ENCODE results near the gene MTERF1.

MTERF1 gene

DNA sequence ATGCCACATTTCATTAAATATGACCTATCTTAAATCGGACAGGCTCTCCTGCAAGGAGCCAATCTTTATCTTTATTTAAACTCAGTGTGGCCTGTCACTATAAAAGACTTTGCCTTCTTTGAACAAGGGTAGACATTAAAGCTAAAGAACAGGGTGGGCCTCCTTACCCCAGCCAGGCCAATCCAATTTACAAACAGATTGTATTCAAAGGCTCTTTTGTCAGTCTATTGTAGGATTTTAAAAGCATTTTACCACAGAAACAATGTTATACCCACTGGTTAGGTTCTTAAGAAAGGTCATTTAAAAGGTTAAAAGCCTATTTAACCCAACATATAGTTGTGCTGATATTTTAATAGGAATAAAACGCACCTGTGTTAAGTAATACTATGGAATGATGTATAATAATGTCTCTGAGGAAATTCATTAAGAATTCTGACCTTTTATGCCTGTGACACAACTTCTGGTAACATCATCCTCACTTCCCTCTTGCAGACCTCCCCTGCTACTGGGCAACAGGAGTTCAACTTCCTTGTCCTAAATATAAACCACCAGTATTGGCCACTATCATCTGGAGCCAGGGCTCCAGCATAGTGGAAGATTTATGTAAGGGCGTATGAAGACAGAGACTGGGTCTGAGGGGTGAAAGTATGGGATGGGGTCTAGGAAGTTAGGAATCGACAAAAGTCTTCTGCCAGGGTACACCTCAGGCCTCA is 32.5 kb downstream of the MTERF1 start:
- no peak overlapping the region for H2BK5ac ChIP-seq (ENCODE audit: low read depth, low read length, poor library complexity)
- no peak overlapping the region for H4K12ac ChIP-seq (ENCODE audit: low read depth, low read length)
- no peaks in the 10 kb centered on the region for H3K79me1 ChIP-seq (ENCODE audit: low read length)
- no peaks in the 10 kb centered on the region for H3K36me3 ChIP-seq (ENCODE audit: control insufficient read depth in 1 of 2, insufficient read depth in 2 of 2, low read length in 2 of 2)
- no peak overlapping the region for H2AFZ ChIP-seq (ENCODE audit: insufficient read depth, low read length, poor library complexity)
- H4K8ac ChIP-seq (ENCODE audit: low read depth, low read length) = no peak overlapping the region
- no peak overlapping the region for H3K14ac ChIP-seq (ENCODE audit: low read length)
- H2AK5ac ChIP-seq (ENCODE audit: low read length) = no peak overlapping the region
- H4K91ac ChIP-seq (ENCODE audit: low read depth, low read length) = no peak overlapping the region
- H3K27ac ChIP-seq (ENCODE audit: low read depth, low read length) = no peak overlapping the region
- H3K9ac ChIP-seq (ENCODE audit: low read length) = no peak overlapping the region
- no peaks in the 10 kb centered on the region for H3K27me3 ChIP-seq (ENCODE audit: insufficient read depth, low read length)
- H3K4me2 ChIP-seq (ENCODE audit: low read length) = no peak overlapping the region
- H2BK120ac ChIP-seq (ENCODE audit: insufficient read depth, low read length, poor library complexity) = no peak overlapping the region
- no peak overlapping the region for H3K4ac ChIP-seq (ENCODE audit: low read depth, low read length)
- H3K9me3 ChIP-seq (ENCODE audit: insufficient read depth, low read depth, low read length) = peaks cover 3% of the 10 kb centered on the region
- no peaks in the 10 kb centered on the region for H3K79me2 ChIP-seq (ENCODE audit: control insufficient read depth, insufficient read depth, low read length, poor library complexity)
- no peak for DNase-seq
- no peak overlapping the region for H3K4me3 ChIP-seq (ENCODE audit: low read depth, low read length)
- no peak overlapping the region for H3K18ac ChIP-seq (ENCODE audit: low read length)
- no CpG with 5 or more reads among the region's 4 CpGs for WGBS (ENCODE audit: extremely low coverage, insufficient coverage, insufficient read length)
- H3K4me1 ChIP-seq (ENCODE audit: control insufficient read depth in 1 of 2, insufficient read depth in 2 of 2, low read length in 2 of 2) = peaks cover 2% of the 10 kb centered on the region in 2 experiments
- H3K23ac ChIP-seq (ENCODE audit: low read length) = no peak overlapping the region
- H2BK12ac ChIP-seq (ENCODE audit: low read length) = no peak overlapping the region

DNA sequence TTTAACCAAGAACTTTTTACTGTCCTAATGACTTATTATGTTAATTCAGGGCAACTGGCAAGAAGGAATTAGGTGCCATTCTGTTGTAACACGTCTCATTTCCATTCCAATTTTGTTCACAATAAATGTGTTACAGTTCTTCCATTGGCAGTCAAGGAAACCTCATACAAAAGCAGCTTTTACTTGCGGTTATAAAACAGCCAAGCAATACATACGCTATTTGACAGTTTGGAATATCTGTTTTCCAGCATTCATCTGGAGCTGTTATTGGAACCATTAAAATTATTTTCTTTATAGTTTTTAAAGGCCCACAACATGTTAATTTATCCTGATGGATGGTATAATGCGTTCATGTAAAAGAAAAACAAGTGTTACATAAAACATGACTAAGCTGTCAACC is 33.3 kb downstream of the MTERF1 start:
- Histone ChIP-seq H2BK120ac (ENCODE audit: insufficient read depth, low read length, poor library complexity) (no peak overlapping the region), H3K18ac (ENCODE audit: low read length) (no peak overlapping the region), H2AK5ac (ENCODE audit: low read length) (no peak overlapping the region), H3K27ac (ENCODE audit: low read depth, low read length) (no peak overlapping the region), H3K4me3 (ENCODE audit: low read depth, low read length) (no peak overlapping the region), H3K9ac (ENCODE audit: low read length) (no peak overlapping the region), H3K36me3 (ENCODE audit: control insufficient read depth in 1 of 2, insufficient read depth in 2 of 2, low read length in 2 of 2) (no peaks in the 10 kb centered on the region), H3K9me3 (ENCODE audit: insufficient read depth, low read depth, low read length) (peaks cover 6% of the 10 kb centered on the region), H3K4me1 (ENCODE audit: control insufficient read depth in 1 of 2, insufficient read depth in 2 of 2, low read length in 2 of 2) (peaks cover 2% of the 10 kb centered on the region in 2 experiments), H2BK5ac (ENCODE audit: low read depth, low read length, poor library complexity) (no peak overlapping the region), H4K12ac (ENCODE audit: low read depth, low read length) (no peak overlapping the region), H3K23ac (ENCODE audit: low read length) (no peak overlapping the region), H2BK12ac (ENCODE audit: low read length) (no peak overlapping the region), H3K4me2 (ENCODE audit: low read length) (no peak overlapping the region), H4K8ac (ENCODE audit: low read depth, low read length) (no peak overlapping the region), H3K79me1 (ENCODE audit: low read length) (no peaks in the 10 kb centered on the region), H2AFZ (ENCODE audit: insufficient read depth, low read length, poor library complexity) (no peak overlapping the region), H3K79me2 (ENCODE audit: control insufficient read depth, insufficient read depth, low read length, poor library complexity) (no peaks in the 10 kb centered on the region), H3K4ac (ENCODE audit: low read depth, low read length) (no peak overlapping the region), H3K27me3 (ENCODE audit: insufficient read depth, low read length) (no peaks in the 10 kb centered on the region), H4K91ac (ENCODE audit: low read depth, low read length) (no peak overlapping the region), H3K14ac (ENCODE audit: low read length) (no peak overlapping the region)
- WGBS (ENCODE audit: extremely low coverage, insufficient coverage, insufficient read length) = no CpG with 5 or more reads among the region's 4 CpGs
- no peak for DNase-seq

DNA sequence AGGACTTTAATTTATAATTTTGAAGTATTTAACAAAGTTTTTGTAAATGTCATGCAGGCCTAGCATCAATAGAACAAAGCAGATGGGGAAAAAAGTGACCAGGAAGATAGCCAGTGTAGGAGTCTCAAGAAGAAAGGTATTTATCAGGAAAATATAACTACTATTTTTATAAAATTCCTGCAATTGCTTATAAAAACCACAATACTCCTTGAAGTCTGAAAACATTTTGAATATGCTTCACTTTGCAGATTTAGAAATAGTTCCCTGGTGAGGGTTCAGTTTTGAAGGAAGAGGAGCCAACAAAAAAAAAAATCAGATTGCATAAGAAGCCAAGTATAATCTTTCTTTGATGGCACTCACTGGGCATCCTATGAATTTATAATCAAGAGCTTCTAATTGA is 34.1 kb downstream of the MTERF1 start:
- no peak for DNase-seq
- Histone ChIP-seq H3K4ac (ENCODE audit: low read depth, low read length) (no peak overlapping the region), H3K27me3 (ENCODE audit: insufficient read depth, low read length) (no peaks in the 10 kb centered on the region), H3K4me2 (ENCODE audit: low read length) (no peak overlapping the region), H3K18ac (ENCODE audit: low read length) (no peak overlapping the region), H2AFZ (ENCODE audit: insufficient read depth, low read length, poor library complexity) (no peak overlapping the region), H3K4me3 (ENCODE audit: low read depth, low read length) (no peak overlapping the region), H3K4me1 (ENCODE audit: control insufficient read depth in 1 of 2, insufficient read depth in 2 of 2, low read length in 2 of 2) (peaks cover under 1 to 2% of the 10 kb centered on the region in 2 experiments), H3K23ac (ENCODE audit: low read length) (no peak overlapping the region), H3K79me2 (ENCODE audit: control insufficient read depth, insufficient read depth, low read length, poor library complexity) (no peaks in the 10 kb centered on the region), H2BK5ac (ENCODE audit: low read depth, low read length, poor library complexity) (no peak overlapping the region), H3K27ac (ENCODE audit: low read depth, low read length) (no peak overlapping the region), H3K79me1 (ENCODE audit: low read length) (no peaks in the 10 kb centered on the region), H4K91ac (ENCODE audit: low read depth, low read length) (no peak overlapping the region), H2BK120ac (ENCODE audit: insufficient read depth, low read length, poor library complexity) (no peak overlapping the region), H3K9me3 (ENCODE audit: insufficient read depth, low read depth, low read length) (peaks cover 8% of the 10 kb centered on the region), H3K14ac (ENCODE audit: low read length) (no peak overlapping the region), H4K8ac (ENCODE audit: low read depth, low read length) (no peak overlapping the region), H4K12ac (ENCODE audit: low read depth, low read length) (no peak overlapping the region), H3K36me3 (ENCODE audit: control insufficient read depth in 1 of 2, insufficient read depth in 2 of 2, low read length in 2 of 2) (no peaks in the 10 kb centered on the region), H2BK12ac (ENCODE audit: low read length) (no peak overlapping the region), H2AK5ac (ENCODE audit: low read length) (no peak overlapping the region), H3K9ac (ENCODE audit: low read length) (no peak overlapping the region)

DNA sequence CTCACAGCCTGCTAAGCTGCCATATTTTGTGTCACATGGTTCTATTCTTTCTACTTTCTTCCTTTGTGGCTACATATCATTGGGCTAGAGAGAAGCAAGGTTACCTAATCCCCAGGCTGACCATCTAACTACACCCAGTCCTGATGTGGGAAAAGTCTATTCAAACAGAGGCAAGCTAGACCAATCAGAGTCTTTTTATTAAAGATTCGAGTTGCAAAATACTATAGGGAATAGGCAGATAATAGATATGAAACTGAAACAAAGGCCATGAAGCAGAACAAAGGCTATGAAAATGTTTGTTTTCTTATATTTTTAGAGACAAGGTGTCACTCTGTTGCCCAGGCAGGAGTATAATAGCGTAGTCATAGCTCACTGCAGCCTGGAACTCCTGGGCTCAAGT is 36.7 kb downstream of the MTERF1 start:
- Histone ChIP-seq H3K36me3 (ENCODE audit: control insufficient read depth in 1 of 2, insufficient read depth in 2 of 2, low read length in 2 of 2) (no peaks in the 10 kb centered on the region), H4K12ac (ENCODE audit: low read depth, low read length) (no peak overlapping the region), H3K18ac (ENCODE audit: low read length) (no peak overlapping the region), H3K27ac (ENCODE audit: low read depth, low read length) (no peak overlapping the region), H4K8ac (ENCODE audit: low read depth, low read length) (no peak overlapping the region), H3K27me3 (ENCODE audit: insufficient read depth, low read length) (no peaks in the 10 kb centered on the region), H3K4me1 (ENCODE audit: control insufficient read depth in 1 of 2, insufficient read depth in 2 of 2, low read length in 2 of 2) (no peaks in the 10 kb centered on the region), H4K91ac (ENCODE audit: low read depth, low read length) (no peak overlapping the region), H3K9ac (ENCODE audit: low read length) (no peak overlapping the region), H3K23ac (ENCODE audit: low read length) (no peak overlapping the region), H3K4me2 (ENCODE audit: low read length) (no peak overlapping the region), H2BK120ac (ENCODE audit: insufficient read depth, low read length, poor library complexity) (no peak overlapping the region), H3K9me3 (ENCODE audit: insufficient read depth, low read depth, low read length) (peaks cover 6% of the 10 kb centered on the region), H2BK12ac (ENCODE audit: low read length) (no peak overlapping the region), H2BK5ac (ENCODE audit: low read depth, low read length, poor library complexity) (no peak overlapping the region), H2AK5ac (ENCODE audit: low read length) (no peak overlapping the region), H3K4ac (ENCODE audit: low read depth, low read length) (no peak overlapping the region), H3K79me2 (ENCODE audit: control insufficient read depth, insufficient read depth, low read length, poor library complexity) (no peaks in the 10 kb centered on the region), H3K4me3 (ENCODE audit: low read depth, low read length) (no peak overlapping the region), H3K14ac (ENCODE audit: low read length) (no peak overlapping the region), H3K79me1 (ENCODE audit: low read length) (no peaks in the 10 kb centered on the region), H2AFZ (ENCODE audit: insufficient read depth, low read length, poor library complexity) (no peak overlapping the region)
- no CpG with 5 or more reads among the region's 2 CpGs for WGBS (ENCODE audit: extremely low coverage, insufficient coverage, insufficient read length)
- DNase-seq = no peak
